Upper lobe of left lung (tissue), 4 donors: ENCODE data around the gene ARHGAP11A.
"Not testable (repeated sequence)": the region's sequence is repeated elsewhere in the genome, so short reads cannot be mapped to it uniquely, and the experiment has no call there.

Experiments
- EP300 ChIP-seq, 4 donors: sonication (generic); formaldehyde crosslinking; IDR thresholded peaks; one replicate each; pipeline ENCODE4 v1.5.1; 2017; ENCODE audit warnings: antibody characterized with exemption in 4 of 4, control low read depth in 2 of 4
- POLR2A ChIP-seq, 4 donors: fragments of 450-650 bp; IDR thresholded peaks; one replicate each; pipeline ENCODE4 v1.5.1; 2016 to 2017; ENCODE audit warnings: antibody characterized with exemption in 4 of 4, mild to moderate bottlenecking in 2 of 4
- POLR2AphosphoS5 ChIP-seq, 2 donors: sonication (generic); formaldehyde crosslinking; IDR thresholded peaks; one replicate each; pipeline ENCODE4 v1.5.1; 2017; ENCODE audit warnings: antibody characterized with exemption in 2 of 2
- TF ChIP-seq, protein P1 (sequence below), 6 experiments: fragments of 450-650 bp in 4 of 6; fragments of 200-600 bp in 2 of 6; sonication (generic) in 2 of 6; IDR thresholded peaks; one replicate each; pipeline ENCODE4 v1.5.1; 2016 to 2019; ENCODE audit warnings: antibody characterized with exemption in 6 of 6

DNA sequence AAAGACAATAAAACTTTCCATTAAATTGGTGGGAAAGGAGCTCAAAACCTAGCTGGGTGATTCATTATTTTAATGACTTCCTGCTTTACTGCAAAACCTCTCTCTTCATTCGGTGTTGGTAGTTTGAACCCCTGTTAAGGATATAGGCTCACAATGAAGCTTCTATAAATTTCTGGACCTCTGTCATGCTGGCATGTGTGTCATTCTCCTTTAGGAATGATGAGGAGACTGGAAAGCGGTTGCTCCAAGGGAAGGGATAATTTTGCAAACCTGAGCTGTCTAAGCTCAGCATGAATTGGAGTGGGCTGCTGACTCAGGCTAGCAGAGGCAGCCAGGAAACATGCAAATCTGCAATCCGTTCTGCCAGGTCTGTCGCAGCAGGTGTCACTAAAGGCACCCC, 36.8 kb upstream of the ARHGAP11A start:
- not testable (repeated sequence) for TF ChIP-seq POLR2AphosphoS5, POLR2A, EP300 (IDR thresholded peaks at IDR 0.05)
- TF ChIP-seq, protein P1, sequence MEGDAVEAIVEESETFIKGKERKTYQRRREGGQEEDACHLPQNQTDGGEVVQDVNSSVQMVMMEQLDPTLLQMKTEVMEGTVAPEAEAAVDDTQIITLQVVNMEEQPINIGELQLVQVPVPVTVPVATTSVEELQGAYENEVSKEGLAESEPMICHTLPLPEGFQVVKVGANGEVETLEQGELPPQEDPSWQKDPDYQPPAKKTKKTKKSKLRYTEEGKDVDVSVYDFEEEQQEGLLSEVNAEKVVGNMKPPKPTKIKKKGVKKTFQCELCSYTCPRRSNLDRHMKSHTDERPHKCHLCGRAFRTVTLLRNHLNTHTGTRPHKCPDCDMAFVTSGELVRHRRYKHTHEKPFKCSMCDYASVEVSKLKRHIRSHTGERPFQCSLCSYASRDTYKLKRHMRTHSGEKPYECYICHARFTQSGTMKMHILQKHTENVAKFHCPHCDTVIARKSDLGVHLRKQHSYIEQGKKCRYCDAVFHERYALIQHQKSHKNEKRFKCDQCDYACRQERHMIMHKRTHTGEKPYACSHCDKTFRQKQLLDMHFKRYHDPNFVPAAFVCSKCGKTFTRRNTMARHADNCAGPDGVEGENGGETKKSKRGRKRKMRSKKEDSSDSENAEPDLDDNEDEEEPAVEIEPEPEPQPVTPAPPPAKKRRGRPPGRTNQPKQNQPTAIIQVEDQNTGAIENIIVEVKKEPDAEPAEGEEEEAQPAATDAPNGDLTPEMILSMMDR (IDR thresholded peaks at IDR 0.05), result not testable (repeated sequence)
